IMR-90 (cell line): ENCODE measurements around the gene MAP1LC3B. TPM values are rescaled to one million over a fixed set of nuclear protein-coding genes. Genes with fewer than 3 reads are reported as not detected.

Experiments used
- ATAC-seq: fragments of 200-7000 bp; cut with Tn5 transposase; 2 replicates; pipeline ENCODE4 v1.9.1; 2020; ENCODE audit warnings: low read depth, mild to moderate bottlenecking, moderate library complexity
- BruUV-seq: library from RNA; stranded (reverse); fragments of 400-500 nt; replicated peaks from 2 replicates; lab custom pipeline; 2021; lab: Mats Ljungman, UMichigan
- CTCF ChIA-PET: fragments of 300-600 bp; formaldehyde crosslinking; extraction: SDS; loops from one replicate; lab custom pipeline; 2021; ENCODE audit warnings: antibody characterized with exemption; lab: Yijun Ruan, JAX
- POLR2A ChIA-PET: fragments of 300-600 bp; sonication (Branson Sonifier 250); formaldehyde crosslinking; loops from one replicate; lab custom pipeline; 2022; ENCODE audit warnings: antibody characterized with exemption; ENCODE audit not compliant: unreplicated experiment; lab: Charles Lee
- DNase-seq: peaks from one replicate; pipeline ENCODE4 v3.0.0; 2013
- H2AFZ ChIP-seq: replicated peaks from 2 replicates; pipeline ENCODE3; 2013; ENCODE audit warnings: low read length, mild to moderate bottlenecking; ENCODE audit not compliant: poor library complexity
- H2AK5ac ChIP-seq: 2 replicates; pipeline ENCODE4 v1.6.1; 2013; ENCODE audit warnings: low read depth, low read length, inconsistent platforms
- H2AK9ac ChIP-seq: replicated peaks from 2 replicates; pipeline ENCODE3; 2013; ENCODE audit warnings: mild to moderate bottlenecking, low read depth, low read length, moderate library complexity; ENCODE audit not compliant: poor library complexity
- H2BK120ac ChIP-seq: 2 replicates; pipeline ENCODE4 v1.6.1; 2013; ENCODE audit warnings: low read depth, low read length, inconsistent platforms
- H2BK15ac ChIP-seq: 3 replicates; pipeline ENCODE4 v1.6.1; 2013; ENCODE audit warnings: low read depth, low read length, inconsistent platforms
- H2BK20ac ChIP-seq: 2 replicates; pipeline ENCODE4 v1.6.1; 2013; ENCODE audit warnings: low read depth, mild to moderate bottlenecking, inconsistent platforms, low read length, moderate library complexity
- H2BK5ac ChIP-seq: 2 replicates; pipeline ENCODE4 v1.6.1; 2013; ENCODE audit warnings: mild to moderate bottlenecking, low read depth, low read length, inconsistent platforms; ENCODE audit not compliant: poor library complexity, severe bottlenecking
- H3K14ac ChIP-seq: replicated peaks from 2 replicates; pipeline ENCODE4 v1.6.1; 2013; ENCODE audit warnings: low read depth, low read length, inconsistent platforms
- H3K18ac ChIP-seq: 2 replicates; pipeline ENCODE4 v1.6.1; 2013; ENCODE audit warnings: low read depth, low read length, control low read depth
- H3K23ac ChIP-seq: 2 replicates; pipeline ENCODE4 v1.6.1; 2013; ENCODE audit warnings: low read depth, low read length, inconsistent platforms
- H3K27ac ChIP-seq: 2 replicates; pipeline ENCODE4 v1.5.1; 2013; ENCODE audit warnings: mild to moderate bottlenecking, control low read depth, low read length; ENCODE audit not compliant: insufficient read depth
- H3K27me3 ChIP-seq: 2 replicates; pipeline ENCODE4 v1.6.1; 2013; ENCODE audit warnings: low read length; ENCODE audit not compliant: control insufficient read depth, insufficient read depth
- H3K36me3 ChIP-seq: 2 replicates; pipeline ENCODE4 v1.6.1; 2013; ENCODE audit warnings: low read length, mixed read lengths; ENCODE audit not compliant: control insufficient read depth, insufficient read depth
- H3K4ac ChIP-seq: 2 replicates; pipeline ENCODE4 v1.6.1; 2013; ENCODE audit warnings: low read depth, low read length, inconsistent platforms
- H3K4me1 ChIP-seq: 2 replicates; pipeline ENCODE4 v1.6.1; 2013; ENCODE audit warnings: low read length, mixed read lengths; ENCODE audit not compliant: control insufficient read depth, insufficient read depth
- H3K4me2 ChIP-seq: 2 replicates; pipeline ENCODE4 v1.6.1; 2013; ENCODE audit warnings: low read depth, mild to moderate bottlenecking, control low read depth, low read length, moderate library complexity
- H3K4me3 ChIP-seq: 2 replicates; pipeline ENCODE4 v1.5.1; 2013; ENCODE audit warnings: low read depth, mild to moderate bottlenecking, control low read depth, low read length, moderate library complexity; ENCODE audit not compliant: insufficient read depth
- H3K56ac ChIP-seq: 2 replicates; pipeline ENCODE4 v1.6.1; 2013; ENCODE audit warnings: low read length, inconsistent platforms; ENCODE audit not compliant: insufficient read depth; ENCODE audit errors: extremely low read depth
- H3K79me1 ChIP-seq, 2 experiments: 2 replicates each; pipeline ENCODE4 v1.6.1; 2013; ENCODE audit warnings: low read length in 2 of 2, inconsistent platforms in 1 of 2, low read depth in 1 of 2
- H3K9ac ChIP-seq: 2 replicates; pipeline ENCODE4 v1.6.1; 2013; ENCODE audit warnings: low read depth, low read length, control low read depth
- H3K9me1 ChIP-seq: 2 replicates; pipeline ENCODE4 v1.6.1; 2013; ENCODE audit warnings: low read length, inconsistent platforms; ENCODE audit not compliant: insufficient read depth
- H3K9me3 ChIP-seq: 2 replicates; pipeline ENCODE4 v1.6.1; 2013; ENCODE audit warnings: low read length; ENCODE audit not compliant: control insufficient read depth, insufficient read depth
- H4K20me1 ChIP-seq: 2 replicates; pipeline ENCODE4 v1.6.1; 2013; ENCODE audit warnings: low read length, inconsistent platforms; ENCODE audit not compliant: insufficient read depth
- H4K5ac ChIP-seq: 2 replicates; pipeline ENCODE4 v1.6.1; 2013; ENCODE audit warnings: mild to moderate bottlenecking, low read depth, low read length, control low read depth
- H4K8ac ChIP-seq, 2 experiments: 2 replicates each; pipeline ENCODE4 v1.6.1; 2013; ENCODE audit warnings: low read depth in 2 of 2, low read length in 2 of 2, control low read depth in 1 of 2, inconsistent platforms in 1 of 2
- H4K91ac ChIP-seq: 2 replicates; pipeline ENCODE4 v1.6.1; 2013; ENCODE audit warnings: low read depth, low read length, inconsistent platforms; ENCODE audit not compliant: insufficient read depth
- BHLHE40 ChIP-seq: fragments of 150-350 bp; IDR thresholded peaks from 2 replicates; pipeline ENCODE4 v1.6.1; 2016; ENCODE audit warnings: mild to moderate bottlenecking, low read depth, low read length
- CEBPB ChIP-seq: IDR thresholded peaks from 2 replicates; pipeline ENCODE4 v1.6.1; 2012; ENCODE audit warnings: low read depth, low read length, improper control_type of control experiment
- CHD1 ChIP-seq: IDR thresholded peaks from 2 replicates; pipeline ENCODE4 v1.6.1; 2012; ENCODE audit warnings: low read depth, low read length, improper control_type of control experiment
- FOS ChIP-seq: fragments of 150-350 bp; IDR thresholded peaks from 2 replicates; pipeline ENCODE4 v1.6.1; 2016; ENCODE audit warnings: low read depth, low read length
- MAFK ChIP-seq: IDR thresholded peaks from 2 replicates; pipeline ENCODE4 v1.6.1; 2012; ENCODE audit warnings: low read depth, low read length, improper control_type of control experiment
- MAZ ChIP-seq: IDR thresholded peaks from 2 replicates; pipeline ENCODE4 v1.6.1; 2012; ENCODE audit warnings: low read depth, mild to moderate bottlenecking, low read length, improper control_type of control experiment, moderate library complexity, borderline replicate concordance
- MXI1 ChIP-seq: IDR thresholded peaks from 2 replicates; pipeline ENCODE4 v1.6.1; 2012; ENCODE audit warnings: low read depth, mild to moderate bottlenecking, low read length, moderate library complexity, borderline replicate concordance
- NFE2L2 ChIP-seq: fragments of 150-350 bp; IDR thresholded peaks from 2 replicates; pipeline ENCODE4 v1.6.1; 2016; ENCODE audit warnings: low read depth, mild to moderate bottlenecking, low read length
- POLR2A ChIP-seq: IDR thresholded peaks from 2 replicates; pipeline ENCODE4 v1.6.1; 2012; ENCODE audit warnings: mild to moderate bottlenecking, low read depth, low read length
- RAD21 ChIP-seq: IDR thresholded peaks from 2 replicates; pipeline ENCODE4 v1.6.1; 2012; ENCODE audit warnings: low read length, improper control_type of control experiment
- RCOR1 ChIP-seq: IDR thresholded peaks from 2 replicates; pipeline ENCODE4 v1.6.1; 2012; ENCODE audit warnings: mild to moderate bottlenecking, low read length, improper control_type of control experiment; ENCODE audit not compliant: insufficient replicate concordance
- RFX5 ChIP-seq: IDR thresholded peaks from 2 replicates; pipeline ENCODE4 v1.8.0; 2012; ENCODE audit warnings: low read depth, mild to moderate bottlenecking, low read length, moderate library complexity
- SMC3 ChIP-seq: fragments of 150-350 bp; IDR thresholded peaks from 2 replicates; pipeline ENCODE4 v1.6.1; 2016; ENCODE audit warnings: low read depth, mild to moderate bottlenecking, antibody characterized with exemption, low read length, moderate library complexity
- WGBS, 2 experiments: methylation state at CpG; one replicate each; pipeline versions ENCODE4 v1.1.5 to v1.1.7; 2013; ENCODE audit warnings: missing lambda C conversion rate in 2 of 2; ENCODE audit not compliant: insufficient read length in 1 of 2; ENCODE audit errors: extremely low coverage in 2 of 2; 5-methylcytosine and 5-hydroxymethylcytosine counted together
- dilution Hi-C: fragments of 300-500 bp; cut with HindIII; formaldehyde crosslinking; loops from one replicate; pipeline ENCODE4 v1.14.3; 2018; ENCODE audit warnings: low sequenced_read_pairs; ENCODE audit not compliant: unreplicated experiment
- in situ Hi-C: fragments of 300-500 bp; cut with MboI; formaldehyde crosslinking; loops from 3 replicates; pipeline ENCODE4 v1.14.3; 2019; ENCODE audit warnings: low sequenced_read_pairs, inconsistent platforms, mixed read lengths
- intact Hi-C: fragments of 100-400 bp; cut with micrococcal nuclease; formaldehyde crosslinking; loops from 2 replicates; pipeline ENCODE4 v1.10.0; 2022
- polyA plus RNA-seq, 3 experiments: library from polyadenylated mRNA; depleted of rRNA; stranded (reverse); fragments of >200 nt; gene quantifications; 2 replicates each; pipeline ENCODE4 v1.2.3, GENCODE V29; 2012; ENCODE audit warnings: low replicate concordance in 1 of 3
- total RNA-seq: library from RNA; depleted of rRNA; stranded (reverse); fragments of >200 nt; gene quantifications from 2 replicates; pipeline ENCODE4 v1.2.3, GENCODE V29; 2012
- TF ChIP-seq, protein P1 (sequence below): fragments of 150-350 bp; IDR thresholded peaks from 2 replicates; pipeline ENCODE4 v1.6.1; 2017; ENCODE audit warnings: mild to moderate bottlenecking, antibody characterized with exemption, low read length, low read depth
- TF ChIP-seq, protein P2 (sequence below): conservative IDR thresholded peaks from 2 replicates; pipeline ENCODE4 v1.5.1; 2012; ENCODE audit warnings: mild to moderate bottlenecking, low read depth, low read length, improper control_type of control experiment
- TF ChIP-seq, protein P3 (sequence below): fragments of 150-350 bp; IDR thresholded peaks from 2 replicates; pipeline ENCODE4 v1.6.1; 2016; ENCODE audit warnings: low read depth, mild to moderate bottlenecking, low read length, moderate library complexity, borderline replicate concordance

The MAP1LC3B gene
- total and polyA plus RNA-seq, 2 of the 4 experiments (the other 2 are of a cell fraction): 23.5 to 57.7 TPM

DNA sequence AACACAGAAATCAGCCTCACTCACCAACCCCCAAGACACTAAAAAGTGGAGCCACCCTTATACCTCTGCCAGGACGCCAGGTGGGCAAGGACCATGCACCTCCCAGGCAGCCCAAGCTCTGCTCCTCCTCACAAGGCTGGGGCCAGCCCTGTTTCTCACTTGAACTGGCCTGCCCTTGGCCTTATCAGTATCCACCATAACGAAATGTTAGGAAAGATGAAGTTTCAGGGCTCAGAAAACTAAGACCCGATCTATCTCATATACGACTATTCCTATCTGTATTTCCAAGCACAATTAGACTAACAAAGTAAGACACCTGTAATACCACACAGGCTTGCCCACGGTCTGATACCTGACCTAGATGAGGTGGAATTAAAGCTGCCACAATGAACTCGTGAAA, 15.5 kb upstream of the MAP1LC3B start:
- H3K4me2 ChIP-seq: no peak overlapping the region
- no peak overlapping the region for H3K4me3 ChIP-seq
- H4K20me1 ChIP-seq: peaks cover 63% of the 10 kb centered on the region
- DNase-seq (no peak), ATAC-seq (no peak)
- H3K9me1 ChIP-seq: peaks cover 15% of the 10 kb centered on the region; the same call in 1 of the 2 replicates
- WGBS, 2 experiments: 100% methylated on average over 3 of the region's 6 CpGs; no CpG with 5 or more reads in 1 of the 2 experiments
- no peak overlapping the region for H3K56ac ChIP-seq
- intact Hi-C loops (no loop called here), in situ Hi-C loops (no loop called here), dilution Hi-C loops (no loop called here)
- H3K18ac ChIP-seq: no peak overlapping the region
- H3K36me3 ChIP-seq: no peaks in the 10 kb centered on the region
- peaks cover 14% of the 10 kb centered on the region for H3K4me1 ChIP-seq
- no peak overlapping the region for H2AK5ac ChIP-seq
- no peak overlapping the region for H2AFZ ChIP-seq
- no peak overlapping the region for H3K27ac ChIP-seq
- no peak overlapping the region for H2BK120ac ChIP-seq
- no peak overlapping the region for H4K91ac ChIP-seq
- no peak overlapping the region for H3K23ac ChIP-seq
- no peak overlapping the region for H3K14ac ChIP-seq
- no peak overlapping the region for H2BK20ac ChIP-seq
- no peak overlapping the region for H2AK9ac ChIP-seq
- H4K8ac ChIP-seq: no peak overlapping the region
- H3K79me1 ChIP-seq: peaks cover 37 to 76% of the 10 kb centered on the region in 2 experiments
- ChIA-PET POLR2A (no interaction called here), CTCF (no interaction called here)
- BruUV-seq: no TSS peak
- H2BK5ac ChIP-seq: no peak overlapping the region
- no peak overlapping the region for H3K4ac ChIP-seq
- H4K5ac ChIP-seq: no peak overlapping the region
- no peak overlapping the region for H3K9ac ChIP-seq
- H3K9me3 ChIP-seq: no peaks in the 10 kb centered on the region
- H2BK15ac ChIP-seq: no peak overlapping the region
- no peaks in the 10 kb centered on the region for H3K27me3 ChIP-seq
- TF ChIP-seq RFX5 (no peak), NFE2L2 (no peak), MAFK (no peak), CHD1 (no peak), POLR2A (no peak), CEBPB (no peak), FOS (no peak), RAD21 (no peak), SMC3 (no peak), BHLHE40 (no peak), MAZ (no peak), MXI1 (no peak), RCOR1 (no peak)
- TF ChIP-seq, protein P1, sequence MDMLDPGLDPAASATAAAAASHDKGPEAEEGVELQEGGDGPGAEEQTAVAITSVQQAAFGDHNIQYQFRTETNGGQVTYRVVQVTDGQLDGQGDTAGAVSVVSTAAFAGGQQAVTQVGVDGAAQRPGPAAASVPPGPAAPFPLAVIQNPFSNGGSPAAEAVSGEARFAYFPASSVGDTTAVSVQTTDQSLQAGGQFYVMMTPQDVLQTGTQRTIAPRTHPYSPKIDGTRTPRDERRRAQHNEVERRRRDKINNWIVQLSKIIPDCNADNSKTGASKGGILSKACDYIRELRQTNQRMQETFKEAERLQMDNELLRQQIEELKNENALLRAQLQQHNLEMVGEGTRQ: no peak
- TF ChIP-seq, protein P2, sequence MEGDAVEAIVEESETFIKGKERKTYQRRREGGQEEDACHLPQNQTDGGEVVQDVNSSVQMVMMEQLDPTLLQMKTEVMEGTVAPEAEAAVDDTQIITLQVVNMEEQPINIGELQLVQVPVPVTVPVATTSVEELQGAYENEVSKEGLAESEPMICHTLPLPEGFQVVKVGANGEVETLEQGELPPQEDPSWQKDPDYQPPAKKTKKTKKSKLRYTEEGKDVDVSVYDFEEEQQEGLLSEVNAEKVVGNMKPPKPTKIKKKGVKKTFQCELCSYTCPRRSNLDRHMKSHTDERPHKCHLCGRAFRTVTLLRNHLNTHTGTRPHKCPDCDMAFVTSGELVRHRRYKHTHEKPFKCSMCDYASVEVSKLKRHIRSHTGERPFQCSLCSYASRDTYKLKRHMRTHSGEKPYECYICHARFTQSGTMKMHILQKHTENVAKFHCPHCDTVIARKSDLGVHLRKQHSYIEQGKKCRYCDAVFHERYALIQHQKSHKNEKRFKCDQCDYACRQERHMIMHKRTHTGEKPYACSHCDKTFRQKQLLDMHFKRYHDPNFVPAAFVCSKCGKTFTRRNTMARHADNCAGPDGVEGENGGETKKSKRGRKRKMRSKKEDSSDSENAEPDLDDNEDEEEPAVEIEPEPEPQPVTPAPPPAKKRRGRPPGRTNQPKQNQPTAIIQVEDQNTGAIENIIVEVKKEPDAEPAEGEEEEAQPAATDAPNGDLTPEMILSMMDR: no peak
- TF ChIP-seq, protein P3, sequence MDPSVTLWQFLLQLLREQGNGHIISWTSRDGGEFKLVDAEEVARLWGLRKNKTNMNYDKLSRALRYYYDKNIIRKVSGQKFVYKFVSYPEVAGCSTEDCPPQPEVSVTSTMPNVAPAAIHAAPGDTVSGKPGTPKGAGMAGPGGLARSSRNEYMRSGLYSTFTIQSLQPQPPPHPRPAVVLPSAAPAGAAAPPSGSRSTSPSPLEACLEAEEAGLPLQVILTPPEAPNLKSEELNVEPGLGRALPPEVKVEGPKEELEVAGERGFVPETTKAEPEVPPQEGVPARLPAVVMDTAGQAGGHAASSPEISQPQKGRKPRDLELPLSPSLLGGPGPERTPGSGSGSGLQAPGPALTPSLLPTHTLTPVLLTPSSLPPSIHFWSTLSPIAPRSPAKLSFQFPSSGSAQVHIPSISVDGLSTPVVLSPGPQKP: no peak
